Neural progenitor cell (in vitro differentiated cells): ENCODE data around the gene SEPTIN2. TPM values are rescaled to one million over a fixed set of nuclear protein-coding genes. Genes with fewer than 3 reads are reported as not detected.

Source experiments
- DNase-seq: peaks from one replicate; pipeline ENCODE4 v3.0.0-alpha.2; 2016; ENCODE audit warnings: low spot score
- H2AFZ ChIP-seq: fragments of 200-600 bp; sonication (generic); replicated peaks from 2 replicates; pipeline ENCODE4 v1.6.1; 2016; ENCODE audit warnings: antibody characterized with exemption
- H3F3A ChIP-seq: fragments of 200-600 bp; sonication (generic); 2 replicates; pipeline ENCODE4 v1.6.1; 2016; ENCODE audit warnings: antibody characterized with exemption, low read depth
- H3K27ac ChIP-seq: fragments of 200-600 bp; sonication (generic); 2 replicates; pipeline ENCODE4 v1.5.1; 2016; ENCODE audit warnings: mild to moderate bottlenecking
- H3K27me3 ChIP-seq: fragments of 200-600 bp; sonication (generic); 2 replicates; pipeline ENCODE4 v1.6.1; 2016; ENCODE audit warnings: mild to moderate bottlenecking, moderate library complexity
- H3K36me3 ChIP-seq: fragments of 200-600 bp; sonication (generic); 2 replicates; pipeline ENCODE4 v1.5.1; 2016
- H3K4me1 ChIP-seq: fragments of 200-600 bp; sonication (generic); 2 replicates; pipeline ENCODE4 v1.6.1; 2016; ENCODE audit warnings: mixed run types
- H3K4me2 ChIP-seq: fragments of 200-600 bp; sonication (generic); 2 replicates; pipeline ENCODE4 v1.6.1; 2016
- H3K4me3 ChIP-seq: fragments of 200-600 bp; sonication (generic); 2 replicates; pipeline ENCODE4 v1.5.1; 2016
- H3K79me2 ChIP-seq: fragments of 200-600 bp; sonication (generic); 2 replicates; pipeline ENCODE4 v1.6.1; 2016; ENCODE audit warnings: low read depth
- H3K9ac ChIP-seq: fragments of 200-600 bp; sonication (generic); 2 replicates; pipeline ENCODE4 v1.6.1; 2016
- H3K9me3 ChIP-seq: fragments of 200-600 bp; sonication (generic); 2 replicates; pipeline ENCODE4 v1.5.1; 2016; ENCODE audit warnings: low read depth
- H4K20me1 ChIP-seq: fragments of 200-600 bp; sonication (generic); 2 replicates; pipeline ENCODE4 v1.6.1; 2016; ENCODE audit warnings: low read depth
- H3K27ac Mint-ChIP-seq: 3 replicates; pipeline ENCODE4 v1.8.0; 2021; ENCODE audit warnings: mixed read lengths
- H3K27me3 Mint-ChIP-seq: 2 replicates; pipeline ENCODE4 v1.8.0; 2022; ENCODE audit warnings: low read depth, mild to moderate bottlenecking, inconsistent platforms, moderate library complexity, mixed read lengths; ENCODE audit not compliant: insufficient read depth
- H3K36me3 Mint-ChIP-seq: 3 replicates; pipeline ENCODE4 v1.8.0; 2021; ENCODE audit warnings: mixed read lengths
- H3K4me1 Mint-ChIP-seq: 3 replicates; pipeline ENCODE4 v1.8.0; 2021; ENCODE audit warnings: mixed read lengths
- H3K4me3 Mint-ChIP-seq: 3 replicates; pipeline ENCODE4 v1.8.0; 2021; ENCODE audit warnings: mild to moderate bottlenecking, moderate library complexity, mixed read lengths
- H3K9me3 Mint-ChIP-seq: 3 replicates; pipeline ENCODE4 v1.8.0; 2020; ENCODE audit warnings: mixed read lengths
- CTCF ChIP-seq: fragments of 200-600 bp; sonication (generic); IDR thresholded peaks from 2 replicates; pipeline ENCODE4 v1.5.1; 2017; ENCODE audit warnings: antibody characterized with exemption, mild to moderate bottlenecking
- EZH2 ChIP-seq: fragments of 200-600 bp; sonication (generic); IDR thresholded peaks from 2 replicates; pipeline ENCODE4 v1.6.1; 2017; ENCODE audit warnings: antibody characterized with exemption, mild to moderate bottlenecking, moderate library complexity
- EZH2phosphoT487 ChIP-seq: fragments of 200-600 bp; sonication (generic); IDR thresholded peaks from 2 replicates; pipeline ENCODE4 v1.6.1; 2017; ENCODE audit warnings: antibody characterized with exemption
- total RNA-seq: library from RNA; depleted of rRNA; stranded (reverse); fragments of >200 nt; gene quantifications from 2 replicates; pipeline ENCODE4 v1.2.3, GENCODE V29; 2015; ENCODE audit warnings: low replicate concordance

SEPTIN2 gene
- total RNA-seq, 1 donor from 2014 or later = 632 TPM

GRCh38 chr2:241268716-241269445 lies 46.8 kb upstream of the SEPTIN2 start:
- TF ChIP-seq CTCF (no peak), EZH2phosphoT487 (no peak), EZH2 (no peak)
- Histone ChIP-seq H3K27ac (no peak overlapping the region), H2AFZ (no peak overlapping the region), H3K36me3 (no peaks in the 10 kb centered on the region), H3K4me2 (no peak overlapping the region), H3K27me3 (no peaks in the 10 kb centered on the region), H3K4me1 (peaks cover 4% of the 10 kb centered on the region), H4K20me1 (peaks cover 81% of the 10 kb centered on the region), H3F3A (peaks cover 11% of the 10 kb centered on the region), H3K9me3 (no peaks in the 10 kb centered on the region), H3K79me2 (peaks cover 80% of the 10 kb centered on the region), H3K4me3 (no peak overlapping the region), H3K9ac (no peak overlapping the region)
- Mint-ChIP-seq H3K27ac (no peak overlapping the region), H3K36me3 (peaks cover 11% of the 10 kb centered on the region), H3K4me1 (peaks cover 21% of the 10 kb centered on the region), H3K27me3 (peaks cover 4% of the 10 kb centered on the region), H3K4me3 (no peak overlapping the region), H3K9me3 (peaks cover under 1% of the 10 kb centered on the region)
- no peak for DNase-seq

GRCh38 chr2:241269707-241270520 lies 45.8 kb upstream of the SEPTIN2 start:
- peaks cover 19% of the 10 kb centered on the region for H3F3A ChIP-seq
- H3K4me1 ChIP-seq = peaks cover 4% of the 10 kb centered on the region
- H3K27ac Mint-ChIP-seq = no peak overlapping the region
- no peak overlapping the region for H3K4me2 ChIP-seq
- H3K27me3 ChIP-seq = no peaks in the 10 kb centered on the region
- H3K27ac ChIP-seq = no peak overlapping the region
- H3K4me3 ChIP-seq = no peak overlapping the region
- H3K4me1 Mint-ChIP-seq = peaks cover 23% of the 10 kb centered on the region
- no peaks in the 10 kb centered on the region for H3K36me3 ChIP-seq
- no peak for DNase-seq
- H3K36me3 Mint-ChIP-seq = peaks cover 14% of the 10 kb centered on the region
- no peak overlapping the region for H3K4me3 Mint-ChIP-seq
- H3K9ac ChIP-seq = no peak overlapping the region
- no peak for TF ChIP-seq EZH2phosphoT487
- no peak overlapping the region for H2AFZ ChIP-seq
- H3K79me2 ChIP-seq = peaks cover 89% of the 10 kb centered on the region
- peaks cover 92% of the 10 kb centered on the region for H4K20me1 ChIP-seq
- peaks cover 4% of the 10 kb centered on the region for H3K27me3 Mint-ChIP-seq
- no peaks in the 10 kb centered on the region for H3K9me3 ChIP-seq
- H3K9me3 Mint-ChIP-seq = peaks cover 2% of the 10 kb centered on the region

GRCh38 chr2:241270531-241270930 lies 45.2 kb upstream of the SEPTIN2 start:
- DNase-seq = no peak
- no peak overlapping the region for H3K27ac ChIP-seq
- no peak overlapping the region for H3K27ac Mint-ChIP-seq

More at GRCh38 chr2:241270531-241270930, 45.2 kb upstream of the SEPTIN2 start:
- H3K36me3 Mint-ChIP-seq = peaks cover 18% of the 10 kb centered on the region
- H3K27me3 Mint-ChIP-seq = peaks cover 4% of the 10 kb centered on the region
- no peak overlapping the region for H2AFZ ChIP-seq
- peaks cover 23% of the 10 kb centered on the region for H3K4me1 Mint-ChIP-seq
- H3K27me3 ChIP-seq = no peaks in the 10 kb centered on the region
- H3K9me3 ChIP-seq = no peaks in the 10 kb centered on the region
- no peaks in the 10 kb centered on the region for H3K36me3 ChIP-seq
- no peak overlapping the region for H3K4me3 ChIP-seq
- H3K4me3 Mint-ChIP-seq = peak overlapping the region; percentile 92
- H3K79me2 ChIP-seq = peaks cover 89% of the 10 kb centered on the region
- peaks cover 4% of the 10 kb centered on the region for H3K4me1 ChIP-seq
- H3K4me2 ChIP-seq = no peak overlapping the region
- H3K9me3 Mint-ChIP-seq = peaks cover 7% of the 10 kb centered on the region
- H3K9ac ChIP-seq = no peak overlapping the region
- peaks cover 23% of the 10 kb centered on the region for H3F3A ChIP-seq
- TF ChIP-seq CTCF = no peak
- TF ChIP-seq EZH2phosphoT487 = no peak
- TF ChIP-seq EZH2 = no peak
- H4K20me1 ChIP-seq = peaks cover 91% of the 10 kb centered on the region
